ENCODE measurements around the gene DPYD.

DNA sequence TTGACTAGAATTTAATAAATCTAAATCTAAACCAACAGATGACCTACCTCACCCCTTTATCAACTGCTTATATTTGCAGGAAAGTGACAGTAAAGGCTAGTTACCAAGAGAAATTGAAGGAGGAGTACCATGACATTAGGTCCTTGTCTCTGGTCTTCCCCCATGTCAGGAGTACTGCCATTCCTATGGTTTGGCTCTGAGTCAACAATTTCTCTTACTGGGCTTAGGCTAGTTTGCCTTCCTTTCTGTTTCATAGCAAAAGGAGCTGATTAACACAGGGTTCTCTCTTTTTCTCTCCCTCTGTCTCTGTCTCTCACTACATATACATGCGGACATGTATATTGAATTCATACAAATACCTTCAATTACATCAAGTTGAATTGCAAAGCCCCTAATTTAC is 579.9 kb downstream of the DPYD start:
- TF ChIP-seq, protein P1, sequence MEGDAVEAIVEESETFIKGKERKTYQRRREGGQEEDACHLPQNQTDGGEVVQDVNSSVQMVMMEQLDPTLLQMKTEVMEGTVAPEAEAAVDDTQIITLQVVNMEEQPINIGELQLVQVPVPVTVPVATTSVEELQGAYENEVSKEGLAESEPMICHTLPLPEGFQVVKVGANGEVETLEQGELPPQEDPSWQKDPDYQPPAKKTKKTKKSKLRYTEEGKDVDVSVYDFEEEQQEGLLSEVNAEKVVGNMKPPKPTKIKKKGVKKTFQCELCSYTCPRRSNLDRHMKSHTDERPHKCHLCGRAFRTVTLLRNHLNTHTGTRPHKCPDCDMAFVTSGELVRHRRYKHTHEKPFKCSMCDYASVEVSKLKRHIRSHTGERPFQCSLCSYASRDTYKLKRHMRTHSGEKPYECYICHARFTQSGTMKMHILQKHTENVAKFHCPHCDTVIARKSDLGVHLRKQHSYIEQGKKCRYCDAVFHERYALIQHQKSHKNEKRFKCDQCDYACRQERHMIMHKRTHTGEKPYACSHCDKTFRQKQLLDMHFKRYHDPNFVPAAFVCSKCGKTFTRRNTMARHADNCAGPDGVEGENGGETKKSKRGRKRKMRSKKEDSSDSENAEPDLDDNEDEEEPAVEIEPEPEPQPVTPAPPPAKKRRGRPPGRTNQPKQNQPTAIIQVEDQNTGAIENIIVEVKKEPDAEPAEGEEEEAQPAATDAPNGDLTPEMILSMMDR (IDR thresholded peaks at IDR 0.05; ENCODE audit: low read length), result no peak
- no peak for TF ChIP-seq EZH2 (IDR thresholded peaks at IDR 0.05; ENCODE audit: borderline replicate concordance, low read length)

All from OCI-LY1 (cell line).